Endothelial cell (in vitro differentiated cells): ENCODE measurements around the gene PES1. TPM values are rescaled to one million over a fixed set of nuclear protein-coding genes. Genes with fewer than 3 reads are reported as not detected.

Source experiments
- DNase-seq: peaks from one replicate; pipeline ENCODE4 v3.0.0; 2021; ENCODE audit warnings: low spot score
- H3K27ac Mint-ChIP-seq: one replicate; pipeline ENCODE4 v1.8.0; 2021; ENCODE audit warnings: mixed read lengths, inconsistent platforms; ENCODE audit not compliant: unreplicated experiment
- H3K27me3 Mint-ChIP-seq: one replicate; pipeline ENCODE4 v1.8.0; 2021; ENCODE audit warnings: mild to moderate bottlenecking, moderate library complexity, mixed read lengths, inconsistent platforms; ENCODE audit not compliant: unreplicated experiment
- H3K36me3 Mint-ChIP-seq: one replicate; pipeline ENCODE4 v1.8.0; 2021; ENCODE audit warnings: mild to moderate bottlenecking, low read depth, mixed read lengths, inconsistent platforms; ENCODE audit not compliant: unreplicated experiment
- H3K4me1 Mint-ChIP-seq: one replicate; pipeline ENCODE4 v1.8.0; 2021; ENCODE audit warnings: mild to moderate bottlenecking, mixed read lengths, inconsistent platforms; ENCODE audit not compliant: unreplicated experiment
- H3K4me3 Mint-ChIP-seq: one replicate; pipeline ENCODE4 v1.8.0; 2021; ENCODE audit warnings: mild to moderate bottlenecking, mixed read lengths, inconsistent platforms; ENCODE audit not compliant: unreplicated experiment
- H3K9me3 Mint-ChIP-seq: one replicate; pipeline ENCODE4 v1.8.0; 2021; ENCODE audit warnings: mixed read lengths, inconsistent platforms; ENCODE audit not compliant: unreplicated experiment
- total RNA-seq: library from RNA; stranded (reverse); fragmentation: NEBNext Ultra II Directional; extraction: Animal tissue kit (Norgen Biotek cat#: 25700); gene quantifications from one replicate; pipeline ENCODE4 v1.2.1, GENCODE V29; 2021; ENCODE audit not compliant: unreplicated experiment
- TF ChIP-seq, protein P1 (sequence below): fragments of 200-600 bp; sonication (generic); IDR thresholded peaks from one replicate; pipeline ENCODE4 v1.5.0; 2021; ENCODE audit warnings: antibody characterized with exemption; ENCODE audit not compliant: unreplicated experiment

Gene PES1
- total RNA-seq, 1 donor from 2014 or later, result 84.0 TPM

DNA sequence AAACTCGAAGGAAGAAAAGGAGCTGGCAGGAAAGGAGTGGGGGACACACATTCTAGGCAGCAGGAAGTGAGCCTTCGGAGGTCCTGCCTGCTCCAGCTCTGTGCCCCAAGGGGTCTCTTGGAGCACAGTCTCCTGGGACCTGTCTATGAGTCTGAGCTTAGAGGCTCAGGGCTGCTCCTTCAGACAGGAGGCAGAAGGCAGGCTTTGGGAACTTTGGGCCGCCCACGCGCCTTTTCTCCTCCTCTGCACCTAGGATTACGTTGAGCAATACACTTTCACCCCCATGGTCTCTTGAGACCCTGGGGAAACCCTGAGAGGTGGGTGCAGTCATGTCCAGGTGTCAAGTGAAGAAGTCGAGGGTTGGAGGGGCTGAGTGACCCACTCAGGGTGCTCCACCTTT, 16.2 kb upstream of the PES1 start:
- Mint-ChIP-seq H3K27ac (peak overlapping the region; percentile 3), H3K27me3 (peaks cover 3% of the 10 kb centered on the region), H3K9me3 (no peaks in the 10 kb centered on the region), H3K36me3 (peaks cover 7% of the 10 kb centered on the region), H3K4me3 (peak overlapping the region; percentile 79), H3K4me1 (peaks cover 47% of the 10 kb centered on the region)
- DNase-seq, result no peak
- TF ChIP-seq, protein P1, sequence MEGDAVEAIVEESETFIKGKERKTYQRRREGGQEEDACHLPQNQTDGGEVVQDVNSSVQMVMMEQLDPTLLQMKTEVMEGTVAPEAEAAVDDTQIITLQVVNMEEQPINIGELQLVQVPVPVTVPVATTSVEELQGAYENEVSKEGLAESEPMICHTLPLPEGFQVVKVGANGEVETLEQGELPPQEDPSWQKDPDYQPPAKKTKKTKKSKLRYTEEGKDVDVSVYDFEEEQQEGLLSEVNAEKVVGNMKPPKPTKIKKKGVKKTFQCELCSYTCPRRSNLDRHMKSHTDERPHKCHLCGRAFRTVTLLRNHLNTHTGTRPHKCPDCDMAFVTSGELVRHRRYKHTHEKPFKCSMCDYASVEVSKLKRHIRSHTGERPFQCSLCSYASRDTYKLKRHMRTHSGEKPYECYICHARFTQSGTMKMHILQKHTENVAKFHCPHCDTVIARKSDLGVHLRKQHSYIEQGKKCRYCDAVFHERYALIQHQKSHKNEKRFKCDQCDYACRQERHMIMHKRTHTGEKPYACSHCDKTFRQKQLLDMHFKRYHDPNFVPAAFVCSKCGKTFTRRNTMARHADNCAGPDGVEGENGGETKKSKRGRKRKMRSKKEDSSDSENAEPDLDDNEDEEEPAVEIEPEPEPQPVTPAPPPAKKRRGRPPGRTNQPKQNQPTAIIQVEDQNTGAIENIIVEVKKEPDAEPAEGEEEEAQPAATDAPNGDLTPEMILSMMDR, result no peak

DNA sequence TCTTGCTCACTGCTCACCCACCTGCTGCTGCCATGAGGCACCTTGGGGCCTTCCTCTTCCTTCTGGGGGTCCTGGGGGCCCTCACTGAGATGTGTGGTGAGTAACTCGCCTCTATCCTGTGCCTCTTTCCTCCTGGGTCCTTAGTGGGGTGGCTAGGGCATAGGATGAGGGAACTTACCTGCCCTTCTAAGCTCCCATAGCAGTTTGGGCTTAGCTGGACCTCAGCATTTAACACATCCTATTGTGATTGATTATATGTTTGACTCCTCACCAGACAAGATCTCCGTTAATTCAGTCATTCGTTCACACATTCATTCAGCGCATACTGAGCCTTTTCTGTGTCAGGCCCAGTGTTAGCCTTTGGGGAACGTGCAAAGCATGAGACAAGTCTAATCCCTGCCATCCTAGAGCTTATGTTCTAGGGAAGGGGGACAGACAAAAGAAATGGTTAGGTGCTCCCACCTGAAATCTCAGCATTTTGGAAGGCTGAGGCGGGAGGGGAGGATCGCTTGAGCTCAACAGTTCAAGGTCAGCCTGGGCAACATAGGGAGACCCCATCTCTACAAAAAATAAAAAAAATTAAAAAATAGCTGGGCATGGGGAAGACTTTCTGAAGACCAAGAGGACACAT, 15.7 kb upstream of the PES1 start:
- peaks cover 47% of the 10 kb centered on the region for H3K4me1 Mint-ChIP-seq
- H3K36me3 Mint-ChIP-seq, result peaks cover 7% of the 10 kb centered on the region
- peak overlapping the region; percentile 86 for H3K27ac Mint-ChIP-seq

DNA sequence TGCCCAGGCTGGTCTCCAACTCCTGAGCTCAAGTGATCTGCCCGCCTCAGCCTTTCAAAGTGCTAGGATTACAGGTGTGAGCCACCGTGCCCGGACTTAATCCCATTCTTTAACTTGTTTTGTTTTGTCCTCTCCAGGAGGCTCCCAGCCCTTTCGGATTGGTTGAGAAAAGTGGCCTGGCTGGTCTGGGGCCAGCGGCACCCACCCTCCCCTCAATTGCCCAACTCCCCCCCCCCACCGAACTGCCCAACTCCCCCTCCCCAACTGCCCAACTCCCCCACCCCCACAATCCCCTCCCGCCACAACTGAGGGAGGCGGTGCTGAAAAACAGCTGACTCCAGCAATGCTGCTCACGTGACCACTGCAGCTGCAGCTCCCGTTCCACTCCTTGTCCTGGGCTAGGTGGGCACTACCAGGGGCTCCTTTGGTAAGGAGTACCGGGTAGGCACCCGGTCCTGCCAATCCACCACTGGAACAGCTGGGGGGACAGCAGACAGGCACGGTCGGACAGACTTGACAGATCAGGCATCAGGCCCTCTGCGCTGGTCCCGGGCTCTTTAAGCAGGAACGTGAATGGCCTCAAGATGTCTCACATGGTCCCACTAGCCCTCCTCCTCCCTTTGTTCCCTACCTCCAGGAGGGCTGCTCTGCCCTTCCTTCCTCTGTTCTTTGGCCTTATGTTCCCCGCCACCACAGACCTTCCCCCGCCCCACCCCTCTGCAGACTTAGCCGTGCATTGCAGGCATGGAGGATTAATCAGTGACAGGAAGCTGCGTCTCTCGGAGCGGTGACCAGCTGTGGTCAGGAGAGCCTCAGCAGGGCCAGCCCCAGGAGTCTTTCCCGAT, 15.0 kb upstream of the PES1 start, which contains the start of gene TCN2:
Gene TCN2 (plus strand): TSS at position 720 of the 845 bp plus-strand sequence. CDS start 158 bp downstream, outside the sequence.
- no peaks in the 10 kb centered on the region for H3K9me3 Mint-ChIP-seq
- H3K36me3 Mint-ChIP-seq, result peaks cover 7% of the 10 kb centered on the region
- peaks cover 47% of the 10 kb centered on the region for H3K4me1 Mint-ChIP-seq
- H3K4me3 Mint-ChIP-seq, result peak within 1 kb of the TSS; percentile 79
- H3K27me3 Mint-ChIP-seq, result peaks cover 6% of the 10 kb centered on the region
- H3K27ac Mint-ChIP-seq, result peak within 1 kb of the TSS; percentile 91
- peak; percentile 58 for DNase-seq
- TF ChIP-seq, protein P1, result no peak

More for the DNA sequence above, 15.7 kb upstream of the PES1 start:
- TF ChIP-seq, protein P1, result no peak
- Mint-ChIP-seq H3K4me3 (peak overlapping the region; percentile 79), H3K27me3 (peaks cover 3% of the 10 kb centered on the region), H3K9me3 (no peaks in the 10 kb centered on the region)
- no peak for DNase-seq

DNA sequence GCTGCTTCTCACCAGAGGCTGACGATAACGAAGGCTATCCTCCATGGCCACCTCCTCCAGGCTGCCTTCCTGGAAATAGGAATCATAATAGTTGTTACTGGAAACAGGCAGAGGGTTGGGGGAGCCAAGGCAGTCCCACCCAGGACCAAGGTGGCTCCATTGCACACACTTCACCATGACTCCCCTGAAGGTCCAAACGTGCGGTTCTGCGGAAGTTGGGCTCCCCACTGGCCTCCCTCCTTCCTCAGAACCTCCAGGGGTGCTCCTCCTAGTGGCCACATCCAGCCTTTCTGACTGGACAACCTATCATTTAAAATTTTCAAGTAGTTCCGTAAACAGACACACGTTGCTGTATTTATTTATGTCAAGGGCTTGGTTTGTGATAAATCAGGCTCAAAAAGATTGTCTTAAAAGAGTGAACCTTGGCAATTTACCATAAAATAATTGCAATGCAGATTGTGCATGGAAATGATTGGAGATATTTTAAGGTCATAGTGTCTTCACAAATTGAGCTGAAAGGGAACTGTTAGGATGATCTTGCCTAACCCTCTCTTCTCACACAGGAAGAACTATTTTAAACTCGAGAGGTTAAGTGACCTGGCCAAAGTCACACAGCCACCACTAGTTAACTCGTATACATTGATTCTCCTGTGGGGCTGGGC, 13.9 kb upstream of the PES1 start:
- DNase-seq, result peak; percentile 46
- peaks cover 46% of the 10 kb centered on the region for H3K4me1 Mint-ChIP-seq
- no peak overlapping the region for H3K27ac Mint-ChIP-seq
- peaks cover 6% of the 10 kb centered on the region for H3K27me3 Mint-ChIP-seq
- no peak overlapping the region for H3K4me3 Mint-ChIP-seq
- H3K36me3 Mint-ChIP-seq, result no peaks in the 10 kb centered on the region
- H3K9me3 Mint-ChIP-seq, result no peaks in the 10 kb centered on the region
- TF ChIP-seq, protein P1, result peak; percentile 75
